ENCODE measurements around the gene EPB41. TPM values are rescaled to one million over a fixed set of nuclear protein-coding genes. Genes with fewer than 3 reads are reported as not detected.
A peak's percentile ranks its signal among the peaks of the same experiment; 100 is the strongest.
"Not testable (repeated sequence)": the region's sequence is repeated elsewhere in the genome, so short reads cannot be mapped to it uniquely, and the experiment has no call there.

EPB41 gene
- total RNA-seq, 1 experiment from 2014 or later, result 39.4 TPM

DNA sequence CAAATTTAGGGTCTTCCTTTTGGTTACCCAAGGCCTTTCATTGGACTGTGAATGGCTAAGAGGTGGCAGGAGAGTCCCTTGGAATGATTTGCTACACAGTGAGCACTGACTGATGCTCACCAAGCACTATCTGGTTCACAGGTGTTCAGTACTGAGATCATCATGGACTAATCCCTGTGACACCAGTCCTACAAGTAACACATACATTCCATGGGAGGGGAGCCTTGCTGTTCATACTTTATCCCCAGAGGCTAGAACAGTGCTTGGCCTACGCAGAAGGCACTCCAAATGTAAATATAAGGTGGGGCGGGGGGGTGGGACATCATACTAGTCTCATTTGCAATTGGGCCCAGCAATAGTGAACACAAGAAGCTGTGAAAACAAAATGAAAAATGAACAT lies 229.8 kb downstream of the EPB41 start:
- in situ Hi-C loops (cut with HindIII; ENCODE audit: low sequenced_read_pairs), result no loop called here
- DNase-seq (ENCODE audit: low spot score), result no peak

- DNase-seq (ENCODE audit: low spot score), result no peak
- in situ Hi-C loops (cut with HindIII; ENCODE audit: low sequenced_read_pairs), result no loop called here
Observed at GRCh38 chr1:29145739-29146437, 231.5 kb downstream of the EPB41 start.

GRCh38 chr1:29148656-29149491 lies 234.5 kb downstream of the EPB41 start:
- in situ Hi-C loops (cut with HindIII; ENCODE audit: low sequenced_read_pairs), result no loop called here
- no peak for DNase-seq (ENCODE audit: low spot score)

DNA sequence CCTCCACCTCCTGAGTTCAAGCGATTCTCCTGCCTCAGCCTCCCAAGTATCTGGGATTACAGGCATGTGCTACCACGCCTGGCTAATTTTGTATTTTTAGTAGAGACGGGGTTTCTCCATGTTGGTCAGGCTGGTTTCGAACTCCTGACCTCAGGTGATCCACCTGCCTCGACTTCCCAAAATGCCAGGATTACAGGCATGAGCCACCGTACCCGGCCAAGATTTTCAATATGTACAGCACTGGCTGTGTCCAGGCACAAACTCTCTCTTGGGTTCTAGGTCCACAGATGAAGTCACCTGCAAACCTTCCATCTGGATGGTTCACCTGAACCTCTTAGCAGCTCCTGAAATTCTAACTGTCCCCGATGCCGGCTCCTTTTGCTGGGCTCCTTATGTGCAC lies 236.0 kb downstream of the EPB41 start:
- in situ Hi-C loops (cut with HindIII; ENCODE audit: low sequenced_read_pairs), result not testable (repeated sequence)

GRCh38 chr1:29152046-29152805 lies 237.9 kb downstream of the EPB41 start:
- in situ Hi-C loops (cut with HindIII; ENCODE audit: low sequenced_read_pairs), result no loop called here

More for the DNA sequence above, 236.0 kb downstream of the EPB41 start:
- DNase-seq (ENCODE audit: low spot score), result not testable (repeated sequence)

DNA sequence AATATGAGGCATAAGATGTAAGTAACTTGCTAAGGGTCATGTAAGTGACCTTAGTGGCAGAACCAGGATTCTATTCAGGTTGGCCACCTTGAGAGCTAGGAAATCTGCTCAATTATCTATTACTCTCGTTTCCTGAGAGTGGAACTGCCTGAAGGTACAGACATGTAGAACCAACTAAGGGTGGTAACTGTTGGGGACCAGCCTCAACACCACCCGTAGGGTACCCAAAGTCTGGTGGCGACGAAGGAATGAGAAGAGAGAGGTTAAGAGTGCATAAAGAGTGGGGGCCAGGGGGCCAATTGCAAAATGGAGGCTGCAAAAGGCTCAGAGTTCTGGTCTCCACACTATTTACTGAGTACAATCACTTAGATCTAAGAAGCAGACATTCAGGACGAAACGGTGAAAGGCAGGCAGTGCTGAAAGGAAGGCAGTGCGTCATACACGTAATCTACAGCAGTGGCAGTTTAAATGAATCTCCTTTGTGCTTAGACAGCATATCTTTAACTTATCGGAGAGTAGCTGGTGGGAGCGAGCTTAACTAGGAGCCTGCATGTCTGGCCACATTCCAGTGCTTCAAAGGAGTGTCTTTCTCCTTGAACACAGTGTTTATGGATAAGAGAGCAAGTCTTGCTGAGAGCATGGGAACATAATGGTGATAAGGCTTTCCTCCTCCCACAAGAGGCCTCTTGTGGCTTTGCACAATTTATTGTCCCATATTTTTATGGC lies 242.3 kb downstream of the EPB41 start:
- no peak for DNase-seq (ENCODE audit: low spot score)
- in situ Hi-C loops (cut with HindIII; ENCODE audit: low sequenced_read_pairs), result no loop called here

More at GRCh38 chr1:29152046-29152805, 237.9 kb downstream of the EPB41 start:
- DNase-seq (ENCODE audit: low spot score), result no peak

DNA sequence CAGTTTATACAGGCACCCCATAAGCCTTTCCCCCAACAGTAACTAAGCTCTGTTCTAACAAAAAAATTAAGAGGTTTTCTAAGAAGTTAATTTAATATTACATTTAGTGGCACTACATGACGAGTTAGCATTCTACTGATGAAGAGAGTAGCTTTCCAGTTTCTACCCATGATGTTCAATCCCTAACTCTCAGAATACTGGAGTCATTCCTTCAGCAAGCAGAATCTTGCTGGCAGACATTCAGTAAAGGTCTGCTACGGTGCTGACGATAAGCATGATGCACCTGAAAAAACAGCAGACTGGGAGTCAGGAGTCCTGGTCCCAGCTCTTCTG lies 242.9 kb downstream of the EPB41 start:
- DNase-seq (ENCODE audit: low spot score), result no peak
- in situ Hi-C loops (cut with HindIII; ENCODE audit: low sequenced_read_pairs), result no loop called here

GRCh38 chr1:29159773-29160172 lies 245.4 kb downstream of the EPB41 start:
- in situ Hi-C loops (cut with HindIII; ENCODE audit: low sequenced_read_pairs), result no loop called here
- no peak for DNase-seq (ENCODE audit: low spot score)

DNA sequence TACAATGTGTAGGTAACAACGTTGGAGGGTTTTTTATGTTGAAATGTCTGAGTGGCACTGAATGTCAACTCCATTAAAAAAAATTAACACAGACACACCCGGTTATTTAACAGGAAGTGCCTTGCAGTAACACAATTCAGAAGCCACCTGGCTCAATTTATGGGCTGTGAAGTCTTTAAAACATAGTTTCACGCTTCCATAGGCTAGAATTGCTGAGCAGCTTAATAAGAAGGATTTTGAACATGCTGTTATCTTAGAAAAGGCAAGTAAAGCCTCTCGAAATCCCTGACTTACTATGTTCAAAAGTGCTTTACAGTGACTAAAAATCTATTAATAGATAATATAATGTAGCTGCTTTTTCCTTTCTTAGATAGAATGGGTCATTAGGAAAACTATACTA lies 247.7 kb downstream of the EPB41 start:
- in situ Hi-C loops (cut with HindIII; ENCODE audit: low sequenced_read_pairs), result no loop called here
- DNase-seq (ENCODE audit: low spot score), result no peak

GRCh38 chr1:29162476-29163138 lies 248.2 kb downstream of the EPB41 start:
- DNase-seq (ENCODE audit: low spot score), result peak; percentile 34
- in situ Hi-C loops (cut with HindIII; ENCODE audit: low sequenced_read_pairs), result no loop called here

DNA sequence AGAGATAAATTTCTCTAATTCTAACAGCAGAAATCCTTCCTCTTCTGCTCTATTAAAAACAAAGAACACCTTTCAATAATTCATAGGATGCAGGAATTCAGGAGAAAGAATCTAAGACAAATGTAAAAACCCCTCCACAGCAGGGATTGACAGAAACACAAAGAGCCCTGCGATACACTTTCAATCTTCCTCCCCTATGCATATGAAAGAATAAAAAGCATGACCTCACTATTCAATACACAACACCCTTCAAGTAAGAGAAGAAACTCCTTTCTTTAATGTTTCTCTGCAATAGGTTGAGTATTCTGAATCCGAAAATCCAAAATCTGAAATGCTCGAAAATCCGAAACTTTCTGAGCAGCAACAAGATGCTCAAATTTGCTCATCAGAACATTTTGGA lies 250.2 kb downstream of the EPB41 start:
- no peak for DNase-seq (ENCODE audit: low spot score)
- in situ Hi-C loops (cut with HindIII; ENCODE audit: low sequenced_read_pairs), result no loop called here

DNA sequence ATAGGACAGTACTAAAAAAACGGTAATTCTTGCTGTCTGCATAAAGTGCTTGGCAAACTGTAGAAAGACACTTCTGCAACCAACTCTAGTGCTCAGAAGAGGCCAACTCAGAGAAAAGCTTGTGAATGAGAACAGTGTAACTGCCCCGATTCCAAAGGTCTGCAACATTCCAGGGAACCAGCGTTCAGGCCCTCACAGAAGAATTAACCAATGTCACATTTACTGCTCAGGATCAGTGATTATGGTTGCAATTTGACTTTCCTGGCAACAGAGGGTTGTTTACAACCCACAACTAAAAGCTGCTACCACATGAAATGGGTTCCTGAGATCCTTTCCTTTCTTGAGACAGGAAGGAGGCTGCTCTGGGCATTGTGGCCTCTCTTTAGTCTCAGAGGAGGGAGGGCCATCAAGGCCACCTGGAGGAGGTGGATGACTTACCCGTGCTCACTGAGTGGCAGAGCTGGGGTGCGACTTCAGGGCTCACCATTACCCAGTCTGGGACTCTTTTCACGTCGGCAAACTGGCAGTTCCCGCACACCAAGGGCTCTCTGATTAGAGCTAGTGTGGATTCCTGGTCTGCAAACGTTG lies 252.0 kb downstream of the EPB41 start:
- in situ Hi-C loops (cut with HindIII; ENCODE audit: low sequenced_read_pairs), result no loop called here
- DNase-seq (ENCODE audit: low spot score), result no peak

DNA sequence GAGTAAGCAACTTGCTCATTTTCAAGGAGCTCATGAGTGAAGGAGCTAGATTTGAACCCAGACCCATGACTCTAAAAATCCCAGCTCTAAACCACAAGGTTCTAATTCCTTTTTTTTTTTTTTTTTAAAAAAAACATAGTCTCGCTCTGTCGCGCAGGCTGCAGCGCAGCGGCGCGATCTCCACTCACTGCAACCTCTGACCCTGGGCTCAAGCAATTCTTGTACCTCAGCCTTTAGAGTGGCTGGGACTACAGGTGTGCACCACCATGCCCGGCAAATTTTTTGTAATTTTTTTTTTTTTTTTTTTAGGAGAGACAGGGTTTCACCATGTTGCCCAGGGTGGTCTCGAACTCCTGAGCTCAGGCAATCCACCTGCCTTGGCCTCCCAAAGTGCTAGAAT lies 253.5 kb downstream of the EPB41 start:
- in situ Hi-C loops (cut with HindIII; ENCODE audit: low sequenced_read_pairs), result no loop called here
- no peak for DNase-seq (ENCODE audit: low spot score)

Other genes starting within 250 kb of the EPB41 start
- gene GMEB1, start 245.8 kb upstream of the EPB41 start, total RNA-seq (2014; rRNA removed; shearing (Covaris generic)), result 11.8 and 12.2 TPM in 2 replicates
- gene YTHDF2, start 177.6 kb upstream of the EPB41 start, total RNA-seq (2014; rRNA removed; shearing (Covaris generic)), result 94.2 and 99.4 TPM in 2 replicates
- gene OPRD1, start 102.4 kb upstream of the EPB41 start, total RNA-seq (2014; rRNA removed; shearing (Covaris generic)), result not detected in 2 replicates
- gene TMEM200B, start 209.3 kb downstream of the EPB41 start, total RNA-seq (2014; rRNA removed; shearing (Covaris generic)), result 18.4 and 21.2 TPM in 2 replicates